ENCODE data around the gene EMP2.
"Not testable (repeated sequence)": the region's sequence is repeated elsewhere in the genome, so short reads cannot be mapped to it uniquely, and the experiment has no call there.

Gene EMP2

DNA sequence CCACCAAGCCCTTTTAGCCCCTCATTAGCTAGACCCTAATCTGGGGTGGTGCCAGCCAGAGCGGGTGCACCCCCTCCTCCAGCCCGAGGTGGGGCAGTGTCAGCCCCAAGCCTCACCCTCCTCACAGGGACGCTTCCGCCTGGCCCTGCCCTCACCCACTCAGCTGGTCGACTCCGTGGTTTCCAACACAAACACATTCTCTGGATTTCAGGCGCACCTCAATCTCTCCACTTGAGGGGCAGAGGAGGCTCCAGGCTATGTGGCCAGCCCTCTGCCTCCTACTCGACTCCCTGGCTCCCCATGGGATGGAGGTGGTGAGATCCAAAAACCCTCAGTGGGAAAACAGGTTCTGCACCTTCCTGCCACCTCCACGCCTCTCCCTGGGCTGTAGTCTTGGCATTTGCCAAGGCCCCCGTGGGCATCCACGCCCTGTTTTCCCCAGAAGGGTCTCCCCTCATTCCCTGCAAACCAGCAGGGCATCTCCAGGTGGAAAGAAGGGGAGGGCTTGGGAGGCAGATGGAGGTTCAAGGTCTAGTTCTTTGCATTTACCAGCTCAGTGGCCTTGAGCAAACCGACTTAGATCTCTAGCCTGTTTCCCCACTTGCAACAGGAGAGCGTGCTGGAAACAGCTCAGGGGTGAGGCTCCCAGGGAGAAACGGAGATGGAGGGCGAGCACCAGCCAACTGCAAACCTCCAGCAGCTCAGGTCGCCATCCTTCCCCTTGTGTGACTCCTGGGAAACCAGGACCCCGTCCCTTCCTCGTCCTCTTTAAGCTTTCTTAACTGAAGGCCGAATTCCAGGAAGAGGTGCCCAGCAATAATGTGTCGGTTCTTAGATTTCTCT, 1.7 kb downstream of the EMP2 start:
- no peak for DNase-seq (ENCODE audit: low spot score)

DNA sequence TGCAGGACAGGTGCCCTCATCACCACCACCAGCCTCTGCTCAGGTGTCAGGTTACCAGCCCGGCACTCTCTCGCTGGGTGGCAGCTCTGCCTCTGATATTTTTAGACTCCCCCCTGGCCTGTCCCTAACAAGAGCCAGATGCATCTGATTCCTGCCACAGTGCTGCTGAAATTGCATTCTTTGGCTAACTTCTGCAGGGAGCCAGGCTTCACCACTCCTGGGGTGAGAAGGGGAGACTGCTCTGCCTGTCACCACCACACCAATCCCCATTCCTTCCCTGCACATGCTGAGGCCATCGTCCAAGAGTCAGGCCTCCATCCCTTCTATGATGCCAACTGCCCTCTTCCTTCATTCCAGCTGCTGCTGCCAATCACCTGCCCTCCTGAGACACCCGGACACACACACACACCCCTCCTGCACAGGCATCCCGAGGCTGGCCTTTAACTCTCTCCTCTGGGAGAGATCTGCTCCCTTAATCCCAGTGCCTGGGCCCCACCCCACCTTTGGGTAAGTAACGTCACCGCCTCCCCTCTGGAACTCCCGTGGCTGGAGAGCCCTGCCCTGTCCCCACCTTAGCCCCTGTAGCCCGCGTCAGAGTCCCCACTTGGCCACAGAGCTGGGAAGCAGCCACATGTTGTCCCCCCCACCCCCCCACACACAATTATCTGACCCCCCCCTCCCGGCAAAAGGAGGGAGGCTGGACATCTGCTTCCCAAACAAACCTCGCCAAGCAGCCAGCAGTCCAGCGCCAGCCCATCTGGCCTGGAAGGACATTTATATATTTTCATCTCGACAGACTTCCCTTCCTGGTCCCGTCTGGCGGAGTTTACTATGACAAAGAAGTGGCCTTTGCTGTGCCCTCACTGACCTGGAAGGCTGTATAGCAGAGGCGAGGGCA, 2.8 kb downstream of the EMP2 start:
- no peak for DNase-seq (ENCODE audit: low spot score)

DNA sequence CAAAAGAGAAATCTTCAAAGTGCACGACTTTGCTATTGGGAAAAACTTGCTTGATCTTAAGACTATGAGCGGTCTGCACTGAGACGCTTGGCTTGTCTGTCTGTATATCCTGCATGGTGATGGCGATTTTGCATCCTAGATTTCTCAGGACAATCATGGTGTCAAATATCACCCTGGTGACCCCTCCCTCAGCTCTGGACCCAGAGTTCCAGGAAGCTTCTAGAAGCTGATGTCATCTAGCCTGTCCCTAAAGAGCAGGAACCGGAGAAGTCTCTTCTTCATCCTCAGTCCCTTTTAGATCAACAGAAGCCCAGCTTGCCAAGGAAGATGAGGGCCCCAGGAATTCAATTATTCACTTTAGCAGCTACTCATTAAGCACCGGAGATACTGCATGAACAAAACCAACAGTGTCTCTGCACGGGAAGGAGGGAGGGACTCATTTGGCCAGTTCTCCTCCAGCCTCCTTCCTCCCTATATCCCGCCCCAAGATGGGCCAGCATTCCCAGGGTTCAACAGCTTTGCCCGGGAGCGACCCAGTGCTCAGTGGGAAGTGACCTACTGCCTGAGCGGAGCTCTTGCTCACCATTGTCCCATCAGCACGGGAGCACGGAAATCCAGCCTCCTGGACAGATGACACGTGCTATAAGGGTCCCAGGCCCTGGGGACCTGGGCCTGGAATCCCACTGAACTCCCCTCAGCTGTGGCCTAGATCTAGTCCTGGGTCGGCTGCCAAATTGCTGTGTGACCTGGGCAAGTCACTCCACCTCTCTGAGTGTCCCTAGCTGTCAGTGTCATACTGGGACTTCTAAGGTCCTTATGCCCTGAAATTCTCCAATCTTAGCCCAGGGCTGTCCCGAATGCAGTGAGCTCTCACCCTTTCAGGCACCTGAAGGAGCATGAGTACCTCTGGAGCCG, 3.8 kb downstream of the EMP2 start:
- DNase-seq (ENCODE audit: low spot score): no peak

DNA sequence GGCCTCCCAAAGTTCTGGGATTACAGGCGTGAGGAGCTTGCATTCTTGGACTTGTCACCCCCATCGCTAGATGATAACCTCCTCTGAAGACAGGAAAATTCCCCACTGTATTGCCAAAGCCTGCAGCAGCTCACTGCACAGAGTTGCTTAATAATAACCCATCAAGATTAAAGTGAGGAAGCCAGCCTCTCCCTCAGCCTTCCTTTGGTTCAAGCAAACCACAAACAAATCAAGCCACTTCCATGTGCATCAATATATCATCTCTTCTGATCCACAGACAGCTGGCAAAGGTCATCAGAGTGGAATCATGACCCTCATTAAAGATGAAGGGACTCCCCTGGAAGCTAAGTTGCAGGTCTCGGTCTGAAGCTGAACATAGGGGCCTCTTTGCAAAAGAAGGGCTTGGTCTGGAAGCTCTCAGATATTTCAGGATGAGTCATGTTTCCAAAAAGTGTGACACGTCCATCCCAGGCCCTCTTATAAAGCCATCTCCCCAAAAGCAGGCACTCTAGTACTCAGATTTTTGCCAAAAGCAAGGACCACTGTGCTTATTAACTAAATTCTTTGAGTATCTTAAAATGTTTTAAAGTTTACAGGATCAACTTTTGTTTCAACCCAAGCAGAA, 4.8 kb downstream of the EMP2 start:
- no peak for DNase-seq (ENCODE audit: low spot score)

DNA sequence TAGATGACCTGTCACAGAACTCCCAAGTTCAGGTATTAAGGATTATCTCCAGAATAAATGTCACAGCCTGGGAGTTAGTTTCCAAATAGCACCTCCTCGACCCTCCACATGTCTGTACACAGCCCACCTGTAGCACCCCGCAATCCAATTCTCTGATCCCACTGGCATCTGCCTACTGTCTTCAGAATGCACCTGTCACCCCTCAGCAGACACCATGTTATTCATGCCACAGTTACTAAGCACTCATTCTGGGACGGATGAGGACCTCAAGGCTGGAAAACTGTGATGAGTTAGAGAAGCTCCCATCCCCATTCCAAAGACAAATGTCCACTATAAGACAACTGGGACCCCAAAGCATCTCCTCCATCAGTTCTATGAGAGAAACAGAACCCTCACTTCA, 7.8 kb downstream of the EMP2 start:
- DNase-seq (ENCODE audit: low spot score): no peak

DNA sequence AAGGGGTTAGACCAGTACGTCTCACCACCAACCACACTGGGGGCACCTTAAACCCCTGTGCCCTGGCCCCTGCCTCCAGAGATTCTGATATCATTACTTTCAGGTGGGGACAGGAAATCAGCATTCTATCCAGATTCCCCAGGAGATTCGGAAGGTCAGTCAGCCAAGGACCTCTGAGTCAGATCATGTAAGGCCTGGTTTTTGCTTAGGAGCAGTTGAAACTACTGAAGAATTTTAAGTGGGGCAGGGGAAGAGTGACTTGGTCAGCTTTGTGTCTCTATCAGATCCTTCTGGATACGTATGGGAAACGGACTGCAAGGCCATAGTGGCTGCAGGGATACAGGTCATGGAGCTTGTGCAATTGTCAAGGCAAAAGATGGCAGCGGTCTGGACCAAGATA, 9.0 kb downstream of the EMP2 start:
- DNase-seq (ENCODE audit: low spot score): no peak

DNA sequence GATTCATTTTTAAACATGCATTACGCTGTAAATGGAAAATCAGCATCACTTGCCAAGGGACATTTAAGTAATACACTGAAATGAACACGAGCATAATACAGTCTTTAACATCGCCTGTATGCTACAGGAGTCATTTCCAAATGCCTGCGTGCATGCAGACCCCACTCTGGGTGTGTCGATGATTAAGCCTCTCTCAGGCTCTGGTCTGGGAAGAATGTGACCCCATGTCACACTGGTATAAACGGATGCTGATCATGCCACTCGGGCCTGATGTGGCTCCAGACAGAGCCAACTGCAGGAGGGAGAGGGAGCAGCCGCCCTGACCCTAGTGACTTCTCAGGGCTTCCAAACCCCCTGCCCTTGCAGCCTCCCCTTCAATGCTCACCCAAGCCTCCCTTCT, 10.8 kb downstream of the EMP2 start:
- no peak for DNase-seq (ENCODE audit: low spot score)

DNA sequence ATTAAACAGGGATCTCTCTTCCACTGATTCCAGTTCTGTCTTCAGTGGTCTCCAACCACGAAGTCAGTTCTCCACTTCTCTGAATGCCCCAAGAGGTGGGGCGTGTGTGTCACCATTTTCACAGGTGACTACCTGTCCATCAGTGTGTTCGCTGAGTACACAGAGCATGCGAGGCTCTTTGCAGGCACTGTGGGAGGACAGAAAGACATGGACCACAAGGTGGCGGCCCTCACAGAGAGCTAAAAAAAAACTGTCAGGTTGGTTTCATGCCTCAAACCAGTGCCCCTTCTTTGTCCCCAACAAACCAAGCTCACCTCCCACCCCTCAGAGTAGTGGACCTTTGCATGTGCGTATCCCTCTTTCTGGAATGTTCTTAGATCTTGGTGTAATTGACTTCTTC, 13.8 kb downstream of the EMP2 start:
- DNase-seq (ENCODE audit: low spot score): no peak

DNA sequence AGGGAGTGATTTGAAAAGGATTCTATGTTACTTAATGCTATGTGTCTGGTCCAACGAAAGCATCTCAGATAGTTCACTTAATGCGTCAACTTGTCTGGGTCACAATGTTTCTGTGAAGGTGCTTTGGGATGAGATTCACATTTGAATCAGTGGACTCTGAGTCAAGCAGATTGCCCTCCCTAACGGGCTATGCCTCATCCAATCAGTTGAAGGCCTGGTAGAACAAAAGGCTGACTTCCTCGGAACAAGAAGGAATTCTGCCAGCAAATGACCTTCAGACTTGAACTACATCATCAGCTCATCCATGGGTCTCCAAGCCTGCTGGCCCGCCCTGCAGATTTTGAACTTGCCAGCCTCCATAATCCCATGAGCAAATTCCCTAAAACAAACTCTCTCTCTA, 15.2 kb downstream of the EMP2 start:
- DNase-seq (ENCODE audit: low spot score): no peak

DNA sequence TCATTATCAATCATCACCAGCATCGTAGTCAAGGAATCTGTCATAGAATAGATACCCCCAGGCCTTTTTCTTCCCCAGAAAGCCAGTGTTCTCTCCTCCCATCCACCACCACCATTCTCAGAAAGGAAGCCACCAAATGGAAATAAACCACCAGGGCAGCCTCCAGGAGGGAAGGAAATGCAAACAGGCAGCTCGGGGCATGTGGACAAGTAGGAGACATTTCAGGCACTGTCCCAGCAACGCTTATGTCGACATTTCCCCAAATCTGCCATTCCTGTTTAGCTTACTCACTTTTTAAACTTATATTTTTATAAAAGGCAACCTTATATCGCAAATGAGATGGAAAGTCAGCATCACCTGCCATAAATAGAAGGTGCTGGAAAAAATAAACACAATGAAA, 15.8 kb downstream of the EMP2 start:
- peak; percentile 20 for DNase-seq (ENCODE audit: low spot score)

DNA sequence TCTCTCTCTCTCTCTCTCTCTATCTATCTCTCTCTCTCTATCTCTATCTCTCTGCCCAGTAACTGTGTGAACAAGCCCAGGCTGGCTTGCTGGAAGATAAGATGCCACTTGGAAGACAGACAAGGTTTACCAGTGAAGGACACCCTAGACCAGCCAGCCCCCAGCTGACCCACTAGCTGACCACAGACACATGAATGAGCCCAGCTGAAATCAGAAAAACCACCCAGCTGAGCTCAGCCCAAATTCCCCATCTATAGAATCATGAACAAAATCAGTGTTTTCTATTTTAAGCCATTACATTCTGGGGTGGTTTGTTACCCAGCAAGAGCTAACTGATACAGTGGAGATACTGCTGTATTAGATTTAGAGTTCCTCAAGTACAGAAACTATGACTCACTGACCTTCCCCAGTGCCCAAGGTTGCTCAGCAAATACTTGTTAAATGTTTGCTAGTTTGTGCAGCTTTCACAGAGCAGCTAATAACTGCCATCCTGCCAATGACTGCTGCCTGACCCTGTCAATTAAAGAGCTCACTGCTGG, 18.0 kb downstream of the EMP2 start:
- no peak for DNase-seq (ENCODE audit: low spot score)

DNA sequence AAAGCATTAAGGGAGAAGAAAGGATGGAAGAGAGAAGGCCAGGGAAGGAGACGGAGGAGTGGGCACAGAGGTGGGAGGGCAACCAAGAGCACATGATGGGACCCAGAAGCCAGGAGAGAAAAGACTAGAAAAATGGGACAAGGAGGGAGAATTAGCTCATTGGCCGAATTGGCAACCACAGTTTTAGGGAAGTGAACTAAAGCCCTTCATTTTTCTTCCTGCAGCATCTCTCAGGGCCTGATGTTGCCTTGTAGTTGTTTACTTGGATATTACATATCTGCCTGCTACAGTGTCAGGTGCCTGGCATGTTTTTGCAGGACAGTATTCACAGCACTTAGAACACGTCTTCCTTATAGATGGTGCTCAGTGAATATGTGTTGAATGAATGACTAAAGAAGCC, 19.0 kb downstream of the EMP2 start:
- DNase-seq (ENCODE audit: low spot score): no peak

DNA sequence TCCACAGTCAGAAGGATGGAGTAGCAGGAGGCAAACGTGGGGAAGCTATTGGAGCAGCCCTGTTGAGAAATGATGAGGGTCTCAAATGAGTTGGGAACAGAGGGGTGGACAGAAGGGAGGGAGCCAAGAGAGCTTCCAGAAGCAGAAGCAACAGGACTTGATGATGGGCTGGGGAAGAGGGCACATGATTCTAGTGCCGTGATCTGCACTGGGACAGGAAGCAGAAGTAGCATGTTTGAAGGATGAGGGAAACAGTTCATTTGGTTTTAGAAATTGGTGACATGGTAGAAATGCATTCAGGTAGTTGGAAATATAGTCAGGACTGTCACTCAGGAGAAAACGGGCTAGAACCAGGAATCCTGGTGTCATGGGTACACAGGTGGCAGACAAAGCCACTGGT, 19.4 kb downstream of the EMP2 start:
- DNase-seq (ENCODE audit: low spot score): peak; percentile 61

DNA sequence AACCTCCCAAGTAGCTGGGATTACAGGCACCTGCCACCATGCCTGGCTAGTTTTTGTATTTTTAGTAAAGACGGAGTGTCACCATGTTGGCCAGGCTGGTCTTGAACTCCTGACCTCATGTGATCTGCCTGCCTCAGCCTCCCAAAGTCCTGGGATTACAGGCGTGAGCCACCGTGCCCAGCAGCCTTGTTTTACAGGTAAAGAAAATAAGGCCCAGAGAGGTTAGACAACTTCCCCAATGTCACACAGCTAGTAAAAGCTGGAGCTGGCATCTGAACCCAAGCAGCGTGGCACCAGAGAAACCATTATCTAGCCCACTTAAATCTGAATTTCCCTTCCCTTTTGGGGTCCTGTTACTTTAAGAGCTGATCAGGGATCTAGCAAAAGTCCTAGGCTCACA, 20.6 kb downstream of the EMP2 start:
- DNase-seq (ENCODE audit: low spot score): not testable (repeated sequence)

DNA sequence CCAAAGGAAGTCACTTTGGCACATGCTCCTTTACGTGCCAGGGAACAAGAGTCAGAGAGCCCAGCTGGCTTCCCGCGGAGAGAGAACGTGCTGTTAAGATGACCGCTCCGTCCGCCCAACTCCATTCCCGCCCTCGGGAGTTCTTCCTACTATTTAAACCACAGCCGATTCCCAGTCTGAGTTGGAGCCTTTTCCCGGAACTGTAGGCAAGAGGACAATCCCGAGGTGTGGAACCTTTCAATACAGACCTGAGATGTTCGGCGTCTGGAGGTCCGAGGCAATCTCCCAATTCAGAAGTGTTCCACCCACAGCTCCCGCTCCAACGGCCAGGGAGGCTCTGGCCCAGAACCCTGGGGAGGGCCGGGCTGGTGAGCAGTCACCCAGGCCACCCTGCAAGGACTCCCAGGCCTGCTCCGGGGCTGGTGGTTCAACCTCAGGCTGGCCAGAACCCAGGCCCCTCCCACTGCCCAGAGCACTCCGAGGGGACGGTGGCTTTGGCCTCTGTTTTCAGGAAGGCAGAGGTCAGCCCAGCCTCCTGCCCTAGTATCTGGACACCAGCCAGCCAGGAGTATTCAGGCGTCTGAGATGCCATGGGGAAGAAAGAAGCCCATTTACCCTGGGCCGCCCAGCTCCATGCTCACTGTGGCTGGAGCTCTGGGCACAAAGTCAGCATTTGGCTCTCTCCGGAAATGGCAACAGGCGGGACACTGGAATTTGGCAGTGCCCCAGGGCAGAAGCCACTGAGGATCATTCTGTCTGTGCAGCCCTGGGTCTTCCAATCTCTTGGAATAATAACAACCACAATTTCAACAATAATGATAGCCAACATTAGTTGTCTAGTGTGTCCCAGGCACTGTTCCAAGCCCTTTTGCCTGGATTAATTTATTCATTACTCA, 21.4 kb downstream of the EMP2 start:
- DNase-seq (ENCODE audit: low spot score): peak; percentile 61

DNA sequence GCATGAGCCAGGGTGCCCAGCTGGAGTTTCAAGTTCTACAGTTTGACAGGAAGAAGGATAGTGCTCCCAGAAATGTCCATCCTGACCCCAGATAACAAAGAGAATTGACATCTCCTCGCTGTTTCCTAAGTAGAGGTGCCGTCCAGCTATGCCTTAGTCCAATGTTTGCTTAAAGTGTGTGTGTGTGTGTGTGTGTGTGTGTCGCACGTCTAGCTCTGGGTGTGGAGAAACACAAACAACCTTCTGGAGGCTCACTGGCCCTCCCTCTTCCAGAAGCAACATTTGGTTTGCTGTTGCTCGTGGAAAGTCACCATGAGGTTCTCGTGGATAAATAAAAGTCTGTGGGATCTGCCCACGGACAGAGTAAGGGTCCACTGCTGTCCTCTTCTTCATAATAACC, 22.1 kb downstream of the EMP2 start:
- DNase-seq (ENCODE audit: low spot score): no peak

DNA sequence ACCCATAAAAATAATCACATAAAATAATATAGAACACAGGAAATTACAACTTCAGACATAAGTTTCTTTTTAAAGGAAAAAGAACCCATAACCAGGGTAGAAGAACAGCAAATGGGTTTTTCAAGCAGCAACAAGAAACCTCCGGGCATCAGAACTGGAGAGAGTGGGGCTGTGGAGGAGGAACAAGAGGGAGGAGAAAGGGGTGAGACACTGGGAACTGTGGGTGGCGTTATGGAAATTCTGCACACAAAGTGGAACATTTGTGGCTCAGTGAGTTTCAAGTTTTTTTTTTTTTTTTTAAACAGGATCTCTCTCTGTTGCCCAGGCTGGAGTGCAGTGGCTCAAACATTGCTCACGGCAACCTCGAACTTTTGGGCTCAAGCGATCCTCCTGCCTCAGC, 22.6 kb downstream of the EMP2 start:
- no peak for DNase-seq (ENCODE audit: low spot score)

DNA sequence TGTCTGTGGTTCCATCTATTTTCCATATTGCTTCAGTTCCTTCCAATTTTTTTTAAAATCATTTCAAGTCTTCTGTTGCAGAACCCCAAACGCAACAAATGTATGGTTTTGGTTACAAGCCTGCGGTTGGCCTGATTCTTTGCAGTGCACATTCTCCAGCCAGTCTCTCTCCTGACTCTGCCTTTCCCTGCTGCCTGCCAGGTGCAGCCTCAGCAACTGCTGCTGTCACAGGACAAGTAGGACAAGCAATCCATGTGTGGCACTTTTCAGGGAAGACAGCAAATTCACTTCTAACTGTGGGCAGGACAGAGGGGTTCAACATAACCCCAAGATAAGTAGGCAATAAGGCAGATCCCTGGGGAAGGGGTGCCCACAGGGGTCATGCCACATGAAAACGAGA, 24.2 kb downstream of the EMP2 start:
- no peak for DNase-seq (ENCODE audit: low spot score)

DNA sequence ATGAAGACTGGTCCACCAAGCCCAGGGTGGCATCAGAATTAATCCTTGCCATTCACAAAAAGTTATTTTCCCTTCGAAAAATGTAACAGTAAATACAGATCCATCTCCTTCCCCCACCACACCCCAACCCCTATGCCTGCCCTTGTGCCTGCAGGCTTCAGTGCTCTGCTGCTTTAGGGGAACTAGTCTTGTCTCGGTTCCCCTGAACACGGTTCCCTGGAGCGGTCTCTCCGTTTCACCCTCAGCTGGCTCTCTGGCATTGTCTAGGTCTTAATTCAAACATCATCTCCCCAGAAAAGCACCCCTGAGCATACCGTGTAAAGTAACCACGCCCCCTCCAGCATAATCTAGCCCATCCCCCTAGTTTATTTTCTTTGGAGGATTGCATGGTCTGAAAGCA, 25.8 kb downstream of the EMP2 start:
- DNase-seq (ENCODE audit: low spot score): no peak

DNA sequence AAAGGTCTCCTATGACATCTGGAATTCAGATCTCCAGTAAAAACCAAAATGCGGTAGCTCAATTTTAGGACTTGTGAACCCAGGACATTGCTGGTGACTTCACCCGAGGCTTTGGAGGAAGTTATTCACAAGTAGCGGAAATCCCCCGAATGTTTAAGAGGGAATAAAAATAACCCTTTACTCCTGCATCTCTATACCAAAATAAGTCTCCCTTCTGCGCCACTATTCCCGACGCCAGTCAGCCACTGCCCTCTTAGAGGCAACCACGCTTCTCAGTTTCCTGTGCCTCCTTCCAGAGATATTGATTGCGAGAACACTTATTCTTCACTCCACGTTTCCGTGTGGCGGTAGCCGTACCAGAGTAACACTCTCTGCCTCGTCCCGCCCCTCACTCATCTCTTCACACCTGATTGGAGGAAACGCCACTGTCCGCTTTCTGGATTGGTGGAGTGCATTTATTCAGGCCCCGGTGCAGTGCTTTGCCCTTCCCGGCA, 27.4 kb downstream of the EMP2 start:
- peak; percentile 46 for DNase-seq (ENCODE audit: low spot score)

All from Ammon's horn (tissue), 1 donor.